Natural killer cell (primary cell): Measurements from ENCODE around the gene TRHDE. TPM values are rescaled to one million over a fixed set of nuclear protein-coding genes. Genes with fewer than 3 reads are reported as not detected.

Experiments
- ATAC-seq, 3 donors: fragments of 150-1000 bp in 2 of 3; fragments of 200-7000 bp in 1 of 3; cut with Tn5 transposase; 1 replicate in 1 of 3; 2 replicates in 2 of 3; pipeline ENCODE4 v1.10.0; 2021; ENCODE audit warnings: mild to moderate bottlenecking in 2 of 3, moderate library complexity in 2 of 3
- DNase-seq, 2 donors: peaks; one replicate each; pipeline versions ENCODE4 v3.0.0 to v3.0.0-alpha.2; 2013 to 2021; ENCODE audit warnings: mixed read lengths in 1 of 2
- H3K27ac ChIP-seq: one replicate; pipeline ENCODE4 v1.5.1; 2013; ENCODE audit warnings: mild to moderate bottlenecking, low read length
- H3K27me3 ChIP-seq: one replicate; pipeline ENCODE4 v1.6.1; 2013; ENCODE audit warnings: low read length; ENCODE audit not compliant: control insufficient read depth, insufficient read depth
- H3K36me3 ChIP-seq: one replicate; pipeline ENCODE4 v1.6.1; 2013; ENCODE audit warnings: low read length; ENCODE audit not compliant: control insufficient read depth, insufficient read depth
- H3K4me1 ChIP-seq: one replicate; pipeline ENCODE4 v1.6.1; 2013; ENCODE audit warnings: low read length; ENCODE audit not compliant: control insufficient read depth, insufficient read depth
- H3K4me3 ChIP-seq: one replicate; pipeline ENCODE4 v1.5.1; 2013; ENCODE audit warnings: low read length
- H3K9me3 ChIP-seq: one replicate; pipeline ENCODE4 v1.6.1; 2013; ENCODE audit warnings: low read length; ENCODE audit not compliant: control insufficient read depth, insufficient read depth
- H3K27ac Mint-ChIP-seq, 2 donors: one replicate each; pipeline ENCODE4 v1.8.0; 2022; ENCODE audit warnings: mild to moderate bottlenecking in 2 of 2, mixed read lengths in 2 of 2, moderate library complexity in 1 of 2
- H3K27me3 Mint-ChIP-seq, 2 donors: one replicate each; pipeline ENCODE4 v1.8.0; 2022; ENCODE audit warnings: low read depth in 2 of 2, mixed read lengths in 2 of 2
- H3K36me3 Mint-ChIP-seq: one replicate; pipeline ENCODE4 v1.8.0; 2022; ENCODE audit warnings: mixed read lengths
- H3K4me1 Mint-ChIP-seq, 2 donors: one replicate each; pipeline ENCODE4 v1.8.0; 2022; ENCODE audit warnings: mixed read lengths in 2 of 2
- H3K4me3 Mint-ChIP-seq: one replicate; pipeline ENCODE4 v1.8.0; 2022; ENCODE audit warnings: mild to moderate bottlenecking, moderate library complexity, mixed read lengths
- H3K9me3 Mint-ChIP-seq, 2 donors: one replicate each; pipeline ENCODE4 v1.8.0; 2022; ENCODE audit warnings: mixed read lengths in 2 of 2
- CTCF ChIP-seq: fragments of 200-600 bp; IDR thresholded peaks from one replicate; pipeline ENCODE4 v1.8.0; 2022; ENCODE audit warnings: antibody characterized with exemption
- WGBS: methylation state at CpG from one replicate; pipeline ENCODE4 v1.1.7; 2013; ENCODE audit warnings: missing lambda C conversion rate; ENCODE audit not compliant: insufficient coverage; 5-methylcytosine and 5-hydroxymethylcytosine counted together
- intact Hi-C: fragments of 100-400 bp; cut with micrococcal nuclease; formaldehyde crosslinking; loops from one replicate; pipeline ENCODE4 v1.14.2; 2022
- total RNA-seq, 4 donors: library from RNA; stranded (reverse); fragments of 120-200 nt in 1 of 4; gene quantifications; one replicate each; pipeline versions ENCODE4 v1.2.3 to v1.2.4, GENCODE V29; 2013 to 2022

Gene TRHDE
- total RNA-seq, 3 donors from 2014 or later (not counting 1 experiment from before 2014, with no cell fraction given) = 0.33 TPM; not detected in 2

GRCh38 chr12:72498354-72498753, 226.2 kb downstream of the TRHDE start:
- H3K27ac Mint-ChIP-seq = no peak overlapping the region
- no peak for DNase-seq
- H3K9me3 Mint-ChIP-seq = peaks cover 19 to 22% of the 10 kb centered on the region in 2 donors

GRCh38 chr12:72499244-72499643, 227.1 kb downstream of the TRHDE start:
- H3K27ac Mint-ChIP-seq = no peak overlapping the region
- no peak overlapping the region for H3K4me3 ChIP-seq
- H3K9me3 ChIP-seq = no peaks in the 10 kb centered on the region
- intact Hi-C loops = no loop called here
- H3K36me3 ChIP-seq = no peaks in the 10 kb centered on the region
- H3K27me3 Mint-ChIP-seq = no peaks in the 10 kb centered on the region
- no peaks in the 10 kb centered on the region for H3K27me3 ChIP-seq
- DNase-seq = no peak
- no peaks in the 10 kb centered on the region for H3K4me1 Mint-ChIP-seq
- H3K27ac ChIP-seq = no peak overlapping the region
- no peak for TF ChIP-seq CTCF
- WGBS = 97% methylated on average over 5 of the region's 5 CpGs
- H3K36me3 Mint-ChIP-seq = peaks cover 5% of the 10 kb centered on the region
- no peaks in the 10 kb centered on the region for H3K4me1 ChIP-seq
- no peak for ATAC-seq
- peaks cover 18 to 23% of the 10 kb centered on the region in 2 donors for H3K9me3 Mint-ChIP-seq
- no peak overlapping the region for H3K4me3 Mint-ChIP-seq

More at GRCh38 chr12:72498354-72498753, 226.2 kb downstream of the TRHDE start:
- Mint-ChIP-seq H3K4me3 (no peak overlapping the region), H3K27me3 (no peaks in the 10 kb centered on the region), H3K36me3 (no peaks in the 10 kb centered on the region), H3K4me1 (no peaks in the 10 kb centered on the region)
- no peaks in the 10 kb centered on the region for H3K9me3 ChIP-seq
- no peak for ATAC-seq
- intact Hi-C loops = no loop called here
- no peak for TF ChIP-seq CTCF
- H3K4me3 ChIP-seq = no peak overlapping the region
- no peaks in the 10 kb centered on the region for H3K27me3 ChIP-seq
- 100% methylated on average over 1 of the region's 1 CpG for WGBS
- no peak overlapping the region for H3K27ac ChIP-seq
- no peaks in the 10 kb centered on the region for H3K4me1 ChIP-seq
- no peaks in the 10 kb centered on the region for H3K36me3 ChIP-seq

- Mint-ChIP-seq H3K9me3 (peaks cover 17 to 23% of the 10 kb centered on the region in 2 donors), H3K27ac (no peak overlapping the region)
- intact Hi-C loops = no loop called here
Measured at GRCh38 chr12:72502546-72502945, 230.4 kb downstream of the TRHDE start.

More at GRCh38 chr12:72502546-72502945, 230.4 kb downstream of the TRHDE start:
- ATAC-seq (no peak), DNase-seq (no peak)
- Histone ChIP-seq H3K27ac (no peak overlapping the region), H3K4me3 (no peak overlapping the region), H3K36me3 (no peaks in the 10 kb centered on the region), H3K27me3 (no peaks in the 10 kb centered on the region), H3K9me3 (no peaks in the 10 kb centered on the region), H3K4me1 (no peaks in the 10 kb centered on the region)
- WGBS = 92% methylated on average over 2 of the region's 3 CpGs
- no peaks in the 10 kb centered on the region for H3K4me1 Mint-ChIP-seq
- H3K36me3 Mint-ChIP-seq = peaks cover 5% of the 10 kb centered on the region
- H3K27me3 Mint-ChIP-seq = no peaks in the 10 kb centered on the region
- no peak overlapping the region for H3K4me3 Mint-ChIP-seq
- no peak for TF ChIP-seq CTCF
